ENCODE data around the gene ZXDC.

The ZXDC gene

GRCh38 chr3:126502656-126503055 is 27.0 kb upstream of the ZXDC start:
- in situ Hi-C loops (cut with MboI; ENCODE audit: low sequenced_read_pairs, unreplicated experiment): no loop called here
- no peak for DNase-seq (ENCODE audit: low spot score)
- no peak for TF ChIP-seq CTCF (IDR thresholded peaks at IDR 0.05; ENCODE audit: borderline replicate concordance, control extremely low read depth, extremely low read depth, insufficient read depth, missing control alignments)

GRCh38 chr3:126501736-126502135 is 26.0 kb upstream of the ZXDC start:
- DNase-seq (ENCODE audit: low spot score): no peak
- TF ChIP-seq CTCF (IDR thresholded peaks at IDR 0.05; ENCODE audit: borderline replicate concordance, control extremely low read depth, extremely low read depth, insufficient read depth, missing control alignments): no peak
- in situ Hi-C loops (cut with MboI; ENCODE audit: low sequenced_read_pairs, unreplicated experiment): no loop called here

GRCh38 chr3:126501054-126501453 is 25.4 kb upstream of the ZXDC start:
- no peak for DNase-seq (ENCODE audit: low spot score)
- no peak for TF ChIP-seq CTCF (IDR thresholded peaks at IDR 0.05; ENCODE audit: borderline replicate concordance, control extremely low read depth, extremely low read depth, insufficient read depth, missing control alignments)
- in situ Hi-C loops (cut with MboI; ENCODE audit: low sequenced_read_pairs, unreplicated experiment): no loop called here

GRCh38 chr3:126500016-126500415 is 24.3 kb upstream of the ZXDC start:
- in situ Hi-C loops (cut with MboI; ENCODE audit: low sequenced_read_pairs, unreplicated experiment): no loop called here

GRCh38 chr3:126499401-126499800 is 23.7 kb upstream of the ZXDC start:
- in situ Hi-C loops (cut with MboI; ENCODE audit: low sequenced_read_pairs, unreplicated experiment): no loop called here
- DNase-seq (ENCODE audit: low spot score): no peak
- TF ChIP-seq CTCF (IDR thresholded peaks at IDR 0.05; ENCODE audit: borderline replicate concordance, control extremely low read depth, extremely low read depth, insufficient read depth, missing control alignments): no peak

More at GRCh38 chr3:126500016-126500415, 24.3 kb upstream of the ZXDC start:
- no peak for DNase-seq (ENCODE audit: low spot score)
- no peak for TF ChIP-seq CTCF (IDR thresholded peaks at IDR 0.05; ENCODE audit: borderline replicate concordance, control extremely low read depth, extremely low read depth, insufficient read depth, missing control alignments)

GRCh38 chr3:126498929-126499328 is 23.2 kb upstream of the ZXDC start:
- in situ Hi-C loops (cut with MboI; ENCODE audit: low sequenced_read_pairs, unreplicated experiment): no loop called here
- TF ChIP-seq CTCF (IDR thresholded peaks at IDR 0.05; ENCODE audit: borderline replicate concordance, control extremely low read depth, extremely low read depth, insufficient read depth, missing control alignments): no peak
- no peak for DNase-seq (ENCODE audit: low spot score)

- in situ Hi-C loops (cut with MboI; ENCODE audit: low sequenced_read_pairs, unreplicated experiment): no loop called here
- DNase-seq (ENCODE audit: low spot score): no peak
- TF ChIP-seq CTCF (IDR thresholded peaks at IDR 0.05; ENCODE audit: borderline replicate concordance, control extremely low read depth, extremely low read depth, insufficient read depth, missing control alignments): no peak
Measured at GRCh38 chr3:126498461-126498860, 22.8 kb upstream of the ZXDC start.
